ENCODE data around the gene MPND.

Gene MPND

DNA sequence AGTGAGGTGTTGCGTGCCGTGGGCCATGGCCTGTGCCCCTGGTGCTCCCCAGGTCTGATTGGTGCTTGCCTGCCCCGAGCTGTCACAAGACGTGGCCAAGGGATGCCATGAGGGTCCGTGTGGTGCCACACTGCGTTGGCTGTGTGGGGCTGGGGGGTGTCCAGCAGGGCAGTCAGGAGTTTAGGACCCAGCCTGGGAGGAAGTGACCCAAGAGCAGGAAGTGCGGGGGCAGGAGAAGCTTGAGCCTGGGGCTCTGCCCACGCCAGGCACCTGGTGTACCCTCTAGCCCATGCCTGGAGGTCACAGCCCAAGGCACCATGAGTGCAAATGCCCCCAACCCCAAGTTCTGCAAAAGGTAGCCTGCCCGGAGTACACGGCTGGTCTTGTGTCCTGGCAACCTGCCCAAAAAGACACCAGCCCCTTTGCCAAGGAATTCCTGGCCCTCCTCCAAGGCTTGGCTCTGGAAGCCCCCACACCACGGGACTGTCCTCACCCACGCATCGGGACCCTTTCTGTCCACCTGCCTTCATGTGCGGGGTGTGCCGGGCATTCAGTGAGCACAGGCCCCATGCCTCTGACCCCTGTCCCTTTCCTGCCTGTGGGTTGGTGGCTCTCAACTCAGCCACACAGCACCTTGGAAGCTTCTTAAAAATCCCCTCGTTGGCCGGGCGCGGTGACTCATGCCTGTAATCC, 24.9 kb downstream of the MPND start:
- no peak for DNase-seq

GRCh38 chr19:4369109-4369887, 25.9 kb downstream of the MPND start:
- DNase-seq, result no peak

DNA sequence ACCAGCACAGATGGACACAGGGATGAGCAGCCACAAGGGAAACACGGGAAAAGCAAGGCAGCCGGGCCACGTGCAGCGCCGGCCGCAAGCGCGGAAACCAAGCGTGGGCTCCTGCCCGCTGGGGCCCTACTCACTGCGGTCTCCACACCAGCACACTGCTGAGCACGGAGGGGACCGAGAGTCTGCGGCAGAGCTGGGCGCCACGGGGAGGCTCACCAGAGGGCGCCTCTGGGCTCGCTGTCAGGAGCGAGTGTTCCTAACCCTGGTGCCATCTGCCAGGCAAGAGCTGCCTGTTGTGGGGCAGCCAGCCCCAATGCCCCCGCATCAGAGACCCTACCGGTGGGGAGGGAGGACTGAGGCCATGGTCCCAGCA, 26.5 kb downstream of the MPND start:
- no peak for DNase-seq

DNA sequence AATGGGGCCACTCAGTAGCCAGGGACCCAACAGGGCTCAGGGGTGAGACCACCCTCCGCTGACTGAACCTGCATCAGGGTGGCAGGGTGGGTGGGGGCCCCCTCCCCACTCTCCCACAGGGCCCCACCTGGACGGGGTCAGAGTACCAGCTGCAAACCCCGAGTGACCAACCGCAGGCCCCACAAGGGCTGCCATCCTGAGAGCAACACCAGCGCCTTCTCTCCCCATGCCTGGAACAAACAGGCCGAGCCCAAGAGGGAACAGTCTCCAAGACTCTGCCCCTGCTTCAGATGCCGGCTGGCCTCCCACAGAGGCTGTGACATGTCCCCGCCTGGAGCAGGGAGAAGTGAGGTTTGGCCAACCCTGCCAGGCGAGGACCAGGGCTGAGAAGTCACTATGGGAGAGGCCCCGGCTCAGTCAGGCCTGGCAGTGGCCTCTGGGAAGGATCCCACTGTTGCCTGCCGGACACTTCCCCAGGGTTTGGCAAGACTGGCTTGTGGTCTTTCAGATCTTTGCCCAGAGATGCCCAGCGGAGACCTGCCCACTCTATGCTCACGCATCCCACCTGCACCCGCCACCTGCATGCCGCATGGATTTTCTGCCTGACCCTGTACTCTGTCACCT, 27.2 kb downstream of the MPND start:
- DNase-seq, result no peak

DNA sequence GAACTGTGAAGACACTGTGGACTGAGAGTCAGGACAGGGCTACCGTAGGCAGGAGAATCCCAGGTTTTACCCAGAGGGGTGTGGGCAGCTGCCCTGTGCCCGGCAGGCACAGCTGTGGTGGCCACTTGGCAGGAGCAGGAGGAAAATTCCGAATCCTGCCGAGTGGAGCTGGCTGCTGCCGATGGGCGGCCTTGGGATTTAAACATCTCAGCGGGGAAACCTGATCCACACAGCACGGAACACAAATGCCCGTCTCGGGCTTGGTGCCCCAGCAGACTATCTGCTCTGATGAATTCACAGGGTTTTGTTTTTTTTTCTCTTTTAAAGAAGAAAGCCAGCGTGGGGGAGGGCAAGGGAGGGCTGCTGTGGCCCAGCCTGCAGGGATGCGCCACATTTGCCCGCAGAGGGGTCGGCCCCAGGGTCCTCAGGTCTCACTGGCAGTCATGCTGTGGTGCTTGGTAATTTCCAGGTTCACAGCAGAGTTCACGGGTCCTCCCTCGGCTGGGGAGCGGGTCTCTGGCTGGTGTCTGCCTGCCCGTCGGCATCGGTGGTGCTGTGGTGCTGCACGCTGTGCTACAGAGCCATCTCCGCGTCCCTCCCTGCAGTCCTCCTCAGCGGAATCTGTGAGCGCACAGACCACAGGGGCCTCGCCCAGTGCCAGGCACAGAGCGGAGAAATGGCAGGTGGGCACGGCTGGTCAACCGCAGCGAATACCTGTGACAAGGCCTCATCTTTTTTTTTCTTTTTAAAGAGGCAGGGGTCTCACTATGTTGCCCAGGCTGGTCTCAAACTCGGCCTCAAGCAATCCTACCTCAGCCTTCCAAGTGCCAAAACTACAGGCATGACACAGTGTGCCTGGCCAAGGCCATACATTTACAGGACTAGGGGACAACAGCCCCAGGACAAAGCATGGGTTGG, 28.1 kb downstream of the MPND start:
- DNase-seq, result no peak

DNA sequence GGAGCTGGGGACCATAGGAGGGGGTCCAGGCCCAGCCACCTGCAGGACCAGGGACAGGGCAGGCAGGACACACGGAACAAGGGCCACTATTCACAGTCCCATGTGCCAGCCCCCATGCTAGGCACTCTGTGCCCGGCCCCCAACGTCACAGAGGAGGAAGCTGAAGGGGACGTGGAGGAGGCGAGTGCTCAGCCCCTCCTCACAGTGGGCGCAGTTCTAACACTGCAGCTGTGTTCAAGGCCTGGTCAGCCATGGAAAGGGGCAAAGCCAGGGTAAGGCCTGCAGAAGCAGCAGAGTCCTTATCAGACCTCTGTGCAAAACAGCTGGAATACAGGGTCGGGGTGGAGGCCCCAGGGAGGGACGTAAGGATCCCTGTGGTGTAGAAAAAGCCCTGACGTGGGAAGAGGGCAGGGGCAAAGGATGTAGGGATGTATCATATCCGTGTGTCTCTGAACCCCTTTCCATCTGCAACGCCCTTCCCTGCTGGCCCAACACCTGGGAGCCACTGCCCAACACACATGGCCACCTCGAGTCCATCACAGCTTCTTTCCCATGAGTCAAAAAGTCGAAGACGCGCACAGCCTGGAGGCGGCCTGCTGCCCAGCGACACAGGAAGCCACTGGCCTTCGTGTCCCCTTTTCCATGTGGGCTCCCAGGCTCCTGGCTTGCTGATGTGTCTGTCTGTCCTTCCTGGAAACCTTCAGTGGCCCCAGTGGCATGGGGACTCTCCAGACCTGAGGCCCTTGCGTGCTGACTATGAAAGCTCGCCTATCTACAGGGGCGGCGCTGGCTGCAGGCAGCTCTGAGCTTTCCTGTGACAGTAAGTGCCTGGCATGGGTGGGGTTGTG, 29.0 kb downstream of the MPND start:
- DNase-seq, result no peak

- DNase-seq, result no peak
These were observed 29.6 kb downstream of the MPND start for GRCh38 chr19:4373013-4373367.

DNA sequence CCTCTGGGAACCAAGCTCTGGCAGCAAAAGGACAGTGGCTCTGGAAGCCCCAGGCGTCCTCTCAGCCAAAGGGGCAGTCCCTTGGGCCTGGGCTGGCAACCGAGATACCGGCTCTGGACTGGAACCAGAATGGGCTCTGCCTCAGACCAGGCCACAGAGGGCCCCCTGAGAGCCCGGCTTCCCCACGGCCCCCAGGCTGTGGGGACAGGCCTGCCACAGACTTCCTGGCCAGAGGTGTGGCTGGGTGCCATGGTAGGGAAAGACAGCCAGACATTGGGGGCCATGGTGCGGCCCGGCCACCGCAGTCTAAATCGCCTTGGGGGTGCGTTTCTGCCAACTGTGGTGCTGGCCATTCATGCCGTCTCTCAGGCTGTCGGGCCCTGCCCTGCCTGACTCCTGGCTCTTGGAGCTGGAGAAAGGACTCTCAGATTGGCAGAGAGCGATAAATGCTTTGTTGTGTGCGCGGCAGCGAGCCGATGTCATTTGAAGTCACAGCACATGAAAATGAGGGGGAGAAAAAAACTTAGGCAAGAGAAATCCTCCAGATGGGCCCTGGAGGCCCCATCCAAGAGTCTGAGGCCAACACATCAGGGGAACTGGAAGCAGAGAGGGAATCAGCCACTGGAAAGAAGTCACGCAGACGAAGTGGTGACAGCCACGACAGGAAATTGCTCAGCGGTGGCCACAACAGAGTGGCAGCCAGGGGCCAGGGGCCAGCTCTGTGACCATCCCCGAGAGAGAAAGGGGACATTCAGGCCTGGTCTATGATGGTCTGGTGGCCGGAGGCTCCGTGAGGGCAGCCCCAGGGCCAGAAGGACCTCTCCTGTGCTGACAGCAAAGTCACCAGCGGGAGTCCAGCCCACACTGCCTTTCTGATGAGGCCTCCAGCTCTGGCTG, 30.5 kb downstream of the MPND start:
- DNase-seq, result no peak

DNA sequence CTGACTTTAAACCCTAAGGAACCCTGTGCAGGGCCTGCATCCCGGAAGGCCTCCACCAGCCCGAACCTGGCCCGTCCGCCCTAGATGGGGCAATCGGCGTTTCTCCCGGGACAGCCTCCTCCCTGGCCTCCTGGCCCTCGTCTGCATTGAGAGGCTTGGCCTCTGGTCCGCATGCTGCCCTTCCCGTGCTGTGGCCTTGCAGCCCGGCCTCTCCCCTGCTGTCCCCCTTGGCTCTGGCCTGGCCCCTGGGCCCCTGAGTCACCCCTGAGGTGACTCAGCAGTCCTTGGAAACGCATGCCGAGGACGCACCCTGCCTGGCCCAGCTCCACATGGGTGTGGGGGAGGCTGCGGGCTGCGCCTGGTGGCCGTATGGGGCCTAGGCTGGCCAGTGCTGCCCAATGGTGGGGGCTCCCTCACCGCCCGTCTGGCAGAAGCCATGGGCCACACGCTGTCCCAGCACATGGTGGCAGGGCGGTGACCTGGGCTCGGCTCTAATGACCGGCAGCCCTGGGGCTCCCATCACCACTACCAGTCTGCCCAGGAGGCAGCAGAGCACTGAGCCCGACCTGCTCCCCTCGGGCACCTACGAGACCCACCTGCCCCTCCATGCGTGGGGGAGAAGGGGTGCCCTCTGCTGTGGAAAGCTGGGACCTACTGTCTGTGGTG, 31.3 kb downstream of the MPND start:
- DNase-seq, result no peak

DNA sequence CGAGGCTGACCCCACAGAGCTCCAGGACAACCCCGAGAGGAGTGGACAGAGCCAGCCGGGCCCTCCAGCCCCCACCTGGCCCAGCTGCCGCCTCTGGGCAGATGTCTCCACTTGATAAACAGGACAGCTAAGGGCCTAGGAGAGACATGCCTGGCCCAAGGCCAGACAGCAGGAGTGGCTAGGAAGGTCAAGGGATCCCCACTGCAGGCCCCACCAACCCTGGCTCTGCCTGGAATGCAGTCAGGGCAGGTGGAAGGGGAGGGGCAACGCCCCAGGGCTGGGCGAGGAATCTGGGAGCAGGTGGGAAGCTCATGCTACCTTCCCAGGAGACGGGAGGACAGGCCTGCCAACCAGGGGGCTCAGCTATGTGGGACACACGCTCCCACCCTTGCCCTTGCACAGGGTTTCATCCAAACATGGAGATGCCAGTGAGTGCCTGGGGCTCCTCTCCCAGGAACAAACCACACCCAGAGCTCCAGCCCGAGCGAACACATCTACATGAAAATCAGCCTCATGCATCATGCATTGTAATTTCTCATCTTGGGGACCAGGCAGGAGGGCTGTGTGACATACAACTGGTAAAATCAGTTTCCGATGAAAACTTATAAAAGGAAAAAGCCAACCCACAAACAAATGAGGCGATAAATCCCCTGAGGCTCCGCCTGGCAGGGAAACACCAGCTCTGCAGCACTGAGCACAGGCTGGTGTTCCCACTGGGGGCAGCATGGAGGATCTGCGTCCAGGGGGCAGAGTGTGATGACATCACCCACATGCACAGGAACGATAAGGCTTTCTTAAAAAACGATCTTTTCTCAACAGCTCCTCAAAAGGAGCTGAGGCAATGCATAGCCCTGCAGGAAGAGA, 32.0 kb downstream of the MPND start:
- no peak for DNase-seq

DNA sequence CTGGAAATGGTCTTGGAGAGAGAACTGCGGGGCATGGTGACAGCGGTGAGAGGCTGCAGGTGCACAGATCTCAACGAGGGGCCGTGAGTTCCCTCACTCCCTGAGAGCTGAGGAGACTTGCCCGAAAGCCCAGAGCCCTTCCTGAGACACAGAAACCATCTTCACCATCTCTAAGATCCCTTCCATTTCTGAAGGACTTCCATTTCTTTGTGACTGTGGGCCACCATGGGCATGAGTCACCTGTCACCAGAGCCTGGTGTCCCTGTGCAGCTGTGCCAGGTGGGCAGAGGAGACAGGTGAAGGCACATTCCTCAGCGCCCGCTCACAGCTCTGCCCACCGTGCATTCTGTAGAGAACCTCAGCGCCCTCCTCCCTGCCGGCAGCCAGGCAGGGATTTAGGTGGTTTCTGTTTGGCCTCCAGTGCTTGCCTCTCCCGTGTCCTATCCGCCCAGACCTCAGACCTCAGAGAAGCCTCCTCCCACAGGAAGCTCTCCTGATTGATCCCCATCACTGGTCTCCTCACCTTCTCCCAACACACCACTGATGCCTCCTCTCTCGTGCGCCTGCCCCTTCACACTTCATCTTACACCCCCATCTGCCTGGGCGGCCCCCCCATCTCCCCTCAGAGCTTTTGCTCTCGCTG, 32.8 kb downstream of the MPND start:
- DNase-seq, result no peak

DNA sequence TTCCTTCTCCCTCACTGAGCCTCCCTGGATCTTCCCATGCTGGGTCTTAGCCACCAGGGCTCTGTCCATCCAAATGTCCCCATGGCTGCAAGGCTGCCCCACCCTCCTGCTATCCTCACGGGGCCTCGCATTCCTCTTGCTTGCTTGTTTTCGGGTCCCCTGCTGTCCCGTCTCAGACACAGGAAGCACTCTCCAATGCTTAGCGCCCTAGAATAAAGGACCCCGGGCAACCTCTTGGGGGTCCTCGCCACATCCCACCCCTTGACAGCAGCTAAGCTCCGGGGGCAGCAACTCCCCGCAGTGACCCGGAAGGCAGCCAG, 33.3 kb downstream of the MPND start:
- DNase-seq, result no peak

DNA sequence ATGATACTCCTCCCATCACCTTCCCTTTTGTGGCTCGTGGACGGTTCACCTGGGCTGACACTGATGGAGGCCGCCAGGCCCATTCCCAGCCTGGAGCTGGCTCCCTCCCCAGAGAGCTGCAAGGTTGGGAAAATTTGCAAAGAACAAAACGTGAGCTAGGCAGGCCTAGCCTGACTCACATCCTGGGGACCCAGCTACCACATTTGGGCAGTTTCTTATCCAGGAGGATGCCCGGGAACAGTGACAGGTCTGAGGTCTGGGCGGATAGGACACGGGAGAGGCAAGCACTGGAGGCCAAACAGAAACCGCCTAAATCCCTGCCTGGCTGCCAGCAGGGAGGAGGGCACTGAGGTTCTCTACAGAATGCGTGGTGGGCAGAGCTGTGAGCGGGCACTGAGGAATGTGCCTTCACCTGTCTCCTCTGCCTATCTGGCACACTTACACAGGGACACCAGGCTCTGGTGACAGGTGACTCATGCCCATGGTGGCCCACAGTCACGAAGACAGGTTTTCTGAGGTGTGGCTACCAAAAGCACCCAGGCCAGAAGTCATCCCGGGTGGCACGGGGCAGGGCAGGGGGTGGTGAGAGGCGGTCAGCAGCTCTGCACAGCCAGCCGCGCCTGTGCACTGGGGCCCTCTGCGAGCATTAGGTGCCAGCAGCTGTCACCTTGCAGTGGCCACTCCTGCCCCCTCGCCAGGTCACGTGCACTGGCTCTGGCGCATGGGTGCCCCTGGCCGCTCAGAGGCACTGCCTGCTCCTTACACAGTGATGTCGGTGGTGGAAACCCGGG, 33.8 kb downstream of the MPND start:
- no peak for DNase-seq

GRCh38 chr19:4378886-4379285, 35.5 kb downstream of the MPND start:
- DNase-seq, result no peak

- DNase-seq, result no peak
These were observed 36.3 kb downstream of the MPND start for GRCh38 chr19:4379383-4380253.

DNA sequence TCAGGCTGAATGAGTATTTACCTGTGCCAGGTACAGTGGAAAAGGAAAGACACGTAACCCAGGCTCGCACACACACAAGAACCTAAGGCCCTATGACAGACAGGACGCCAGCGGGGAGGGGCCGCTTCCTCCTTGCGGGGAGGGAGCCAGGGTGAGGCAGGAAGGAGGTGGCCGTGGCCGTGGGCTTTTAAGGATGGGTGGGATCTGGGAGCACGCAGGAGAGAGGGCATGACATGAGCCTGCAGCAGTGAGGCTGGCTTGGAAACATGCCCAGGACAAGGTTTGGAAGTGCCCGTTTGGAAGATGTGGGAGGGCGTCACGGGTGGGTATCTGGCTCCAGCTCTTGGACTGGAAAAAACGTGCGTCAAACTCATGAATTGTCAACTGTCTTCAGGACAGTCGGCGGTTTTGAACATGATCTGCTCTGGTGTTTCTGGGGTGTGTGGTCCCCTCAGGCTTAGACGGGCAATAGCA, 36.9 kb downstream of the MPND start:
- DNase-seq, result no peak

Data from NCI-H1092 treated with DMSO at 0.1 percent for 48 hours (cell line).